H1 (cell line): ENCODE data around the gene GGA3. TPM values are rescaled to one million over a fixed set of nuclear protein-coding genes. Genes with fewer than 3 reads are reported as not detected.

Experiments
- CTCF ChIA-PET: fragments of 300-600 bp; sonication (Branson Sonifier 250); formaldehyde crosslinking; loops from one replicate; lab custom pipeline; 2021; ENCODE audit not compliant: partially characterized antibody; lab: Charles Lee
- POLR2A ChIA-PET: fragments of 300-600 bp; sonication (Branson Sonifier 250); formaldehyde crosslinking; loops from one replicate; lab custom pipeline; 2021; ENCODE audit warnings: inconsistent platforms; ENCODE audit not compliant: partially characterized antibody; lab: Charles Lee
- DNase-seq, 2 experiments: peaks; one replicate each; pipeline versions ENCODE4 v3.0.0 to v3.0.0-alpha.2; 2010 to 2022; ENCODE audit warnings: low spot score in 2 of 2, low read depth in 1 of 2, mixed read lengths in 1 of 2
- FAIRE-seq: peaks from 2 replicates; lab custom pipeline; 2011; peaks lifted over from hg19 to GRCh38; lab: Jason Lieb, UNC
- H2AFZ ChIP-seq: 2 replicates; pipeline ENCODE4 v1.8.1; 2012; ENCODE audit warnings: low read length, inconsistent platforms
- H2AK5ac ChIP-seq: 2 replicates; pipeline ENCODE4 v1.6.1; 2013; ENCODE audit warnings: low read depth, low read length
- H2BK120ac ChIP-seq: replicated peaks from 2 replicates; pipeline ENCODE3; 2013; ENCODE audit warnings: low read depth, low read length, inconsistent platforms
- H2BK12ac ChIP-seq: 2 replicates; pipeline ENCODE4 v1.6.1; 2013; ENCODE audit warnings: low read depth, low read length
- H2BK15ac ChIP-seq: 2 replicates; pipeline ENCODE4 v1.6.1; 2013; ENCODE audit warnings: low read length
- H2BK20ac ChIP-seq: 2 replicates; pipeline ENCODE4 v1.6.1; 2013; ENCODE audit warnings: low read length
- H2BK5ac ChIP-seq: 2 replicates; pipeline ENCODE4 v1.6.1; 2013; ENCODE audit warnings: low read depth, low read length
- H3K14ac ChIP-seq: 2 replicates; pipeline ENCODE4 v1.6.1; 2013; ENCODE audit warnings: inconsistent platforms; ENCODE audit not compliant: insufficient read length
- H3K18ac ChIP-seq: 2 replicates; pipeline ENCODE4 v1.6.1; 2013; ENCODE audit warnings: low read length; ENCODE audit errors: extremely low read depth
- H3K23ac ChIP-seq: 2 replicates; pipeline ENCODE4 v1.6.1; 2013; ENCODE audit warnings: inconsistent platforms; ENCODE audit not compliant: insufficient read length
- H3K23me2 ChIP-seq: 2 replicates; pipeline ENCODE4 v1.6.1; 2013; ENCODE audit warnings: low read depth, low read length
- H3K27ac ChIP-seq: 2 replicates; pipeline ENCODE4 v1.6.1; 2011; ENCODE audit warnings: low read depth, low read length, inconsistent platforms
- H3K27me3 ChIP-seq, 4 experiments: replicated peaks in 1 of 4; 1 replicate in 1 of 4; 2 replicates in 3 of 4; pipeline versions ENCODE4 v1.6.1 to v1.8.1; 2011 to 2013; ENCODE audit warnings: low read length in 3 of 4, mild to moderate bottlenecking in 3 of 4, inconsistent platforms in 2 of 4, mixed read lengths in 2 of 4, moderate library complexity in 1 of 4; ENCODE audit not compliant: control insufficient read depth in 3 of 4, insufficient read depth in 3 of 4; ENCODE audit errors: extremely low read depth in 1 of 4
- H3K36me3 ChIP-seq, 4 experiments: 2 replicates each; pipeline versions ENCODE4 v1.6.1 to v1.8.1; 2011 to 2013; ENCODE audit warnings: mild to moderate bottlenecking in 4 of 4, low read length in 3 of 4, moderate library complexity in 2 of 4, control low read depth in 1 of 4, inconsistent platforms in 1 of 4; ENCODE audit not compliant: insufficient read depth in 4 of 4, control insufficient read depth in 2 of 4
- H3K4ac ChIP-seq: replicated peaks from 2 replicates; pipeline ENCODE3; 2013; ENCODE audit warnings: low read length, low read depth, mixed read lengths, inconsistent platforms; ENCODE audit not compliant: insufficient read length
- H3K4me1 ChIP-seq, 4 experiments: replicated peaks in 1 of 4; 1 replicate in 1 of 4; 2 replicates in 3 of 4; pipeline versions ENCODE4 v1.6.1 to v1.8.1; 2011 to 2013; ENCODE audit warnings: low read length in 3 of 4, inconsistent platforms in 2 of 4, mixed read lengths in 1 of 4; ENCODE audit not compliant: insufficient read depth in 4 of 4, control insufficient read depth in 3 of 4
- H3K4me2 ChIP-seq, 2 experiments: 2 replicates each; pipeline versions ENCODE4 v1.6.1 to v1.8.1; 2011 to 2013; ENCODE audit warnings: low read depth in 2 of 2, low read length in 2 of 2, control low read depth in 1 of 2, inconsistent platforms in 1 of 2, mild to moderate bottlenecking in 1 of 2; ENCODE audit not compliant: insufficient read depth in 1 of 2
- H3K4me3 ChIP-seq, 4 experiments: fragments of 200-600, 300-600 bp in 1 of 4; sonication (generic), shearing (Covaris generic), sonication (Bioruptor Twin) in 1 of 4; 2 replicates each; pipeline versions ENCODE4 v1.5.1 to v1.8.1; 2011 to 2016; ENCODE audit warnings: low read length in 4 of 4, low read depth in 3 of 4, control low read depth in 2 of 4, inconsistent platforms in 2 of 4, mild to moderate bottlenecking in 2 of 4, mixed read lengths in 1 of 4, moderate library complexity in 1 of 4; ENCODE audit not compliant: insufficient read depth in 2 of 4; ENCODE audit errors: extremely low read depth in 1 of 4
- H3K56ac ChIP-seq: replicated peaks from 2 replicates; pipeline ENCODE3; 2013; ENCODE audit warnings: low read depth, mild to moderate bottlenecking, mixed read lengths, low read length, inconsistent platforms; ENCODE audit not compliant: insufficient read length
- H3K79me1 ChIP-seq: 2 replicates; pipeline ENCODE4 v1.6.1; 2013; ENCODE audit warnings: low read depth, low read length, control low read depth
- H3K79me2 ChIP-seq, 2 experiments: 2 replicates each; pipeline versions ENCODE4 v1.6.1 to v1.8.1; 2012 to 2013; ENCODE audit warnings: low read length in 2 of 2, mild to moderate bottlenecking in 2 of 2, inconsistent platforms in 1 of 2; ENCODE audit not compliant: insufficient read depth in 2 of 2, control insufficient read depth in 1 of 2
- H3K9ac ChIP-seq, 4 experiments: replicated peaks in 1 of 4; 1 replicate in 1 of 4; 2 replicates in 3 of 4; pipeline versions ENCODE4 v1.6.1 to v1.8.1; 2011 to 2013; ENCODE audit warnings: low read depth in 3 of 4, low read length in 3 of 4, control low read depth in 2 of 4, mild to moderate bottlenecking in 2 of 4, moderate library complexity in 2 of 4, inconsistent platforms in 1 of 4; ENCODE audit errors: extremely low read depth in 1 of 4
- H3K9me3 ChIP-seq, 2 experiments: 2 replicates each; pipeline versions ENCODE4 v1.6.1 to v1.8.1; 2012 to 2013; ENCODE audit warnings: mild to moderate bottlenecking in 2 of 2, moderate library complexity in 2 of 2, control low read depth in 1 of 2, inconsistent platforms in 1 of 2, low read depth in 1 of 2, low read length in 1 of 2, mixed read lengths in 1 of 2; ENCODE audit not compliant: insufficient read depth in 2 of 2
- H4K20me1 ChIP-seq, 2 experiments: replicated peaks in 1 of 2; 2 replicates each; pipeline versions ENCODE3 to v1.8.1; 2011 to 2013; ENCODE audit warnings: inconsistent platforms in 2 of 2, low read length in 2 of 2, mild to moderate bottlenecking in 1 of 2; ENCODE audit not compliant: insufficient read depth in 2 of 2, control insufficient read depth in 1 of 2
- H4K5ac ChIP-seq: 2 replicates; pipeline ENCODE4 v1.6.1; 2013; ENCODE audit warnings: low read length, low read depth, mixed read lengths, inconsistent platforms; ENCODE audit not compliant: insufficient read length
- H4K8ac ChIP-seq: 2 replicates; pipeline ENCODE4 v1.8.0; 2013; ENCODE audit warnings: mild to moderate bottlenecking, moderate library complexity, low read length, inconsistent platforms; ENCODE audit not compliant: insufficient read depth; ENCODE audit errors: extremely low read depth
- H4K91ac ChIP-seq: replicated peaks from 2 replicates; pipeline ENCODE3; 2013; ENCODE audit warnings: low read length, mixed read lengths, inconsistent platforms; ENCODE audit not compliant: insufficient read length
- ASH2L ChIP-seq: fragments of 200-600, 300-600 bp; sonication (generic); IDR thresholded peaks from one replicate; pipeline ENCODE4 v1.7.1; 2017; ENCODE audit warnings: low read length
- CBX8 ChIP-seq: fragments of 300-800, 300-1000 bp; sonication (generic); IDR thresholded peaks from 2 replicates; pipeline ENCODE4 v1.7.1; 2016; ENCODE audit warnings: low read depth, low read length, borderline replicate concordance
- CEBPB ChIP-seq: IDR thresholded peaks from 2 replicates; pipeline ENCODE4 v1.6.1; 2012; ENCODE audit warnings: low read depth, low read length
- CHD1 ChIP-seq: IDR thresholded peaks from 2 replicates; pipeline ENCODE4 v1.6.1; 2012; ENCODE audit warnings: low read depth, low read length, improper control_type of control experiment
- CREB1 ChIP-seq: IDR thresholded peaks from 2 replicates; pipeline ENCODE4 v1.6.1; 2012; ENCODE audit warnings: inconsistent platforms
- FOSL1 ChIP-seq: IDR thresholded peaks from 2 replicates; pipeline ENCODE4 v1.6.1; 2011; ENCODE audit warnings: mild to moderate bottlenecking, low read depth, low read length, moderate library complexity; ENCODE audit not compliant: insufficient read depth
- HDAC6 ChIP-seq: IDR thresholded peaks from one replicate; pipeline ENCODE4 v1.7.1; 2012; ENCODE audit warnings: low read depth, mild to moderate bottlenecking, inconsistent platforms, low read length, moderate library complexity
- NANOG ChIP-seq: IDR thresholded peaks from 2 replicates; pipeline ENCODE4 v1.6.1; 2011; ENCODE audit warnings: low read length, low read depth, mild to moderate bottlenecking, inconsistent platforms; ENCODE audit not compliant: insufficient read depth, poor library complexity, severe bottlenecking
- SUZ12 ChIP-seq: fragments of 200-600 bp; sonication (generic); IDR thresholded peaks from 2 replicates; pipeline ENCODE4 v1.6.1; 2012; ENCODE audit warnings: mild to moderate bottlenecking, inconsistent platforms, low read length, moderate library complexity, mixed read lengths
- WGBS, 2 experiments: shearing (Covaris generic) in 1 of 2; methylation state at CpG; one replicate each; pipeline versions ENCODE4 v1.1.6 to v1.1.7; 2013 to 2015; ENCODE audit warnings: low lambda C conversion rate in 2 of 2, mixed read lengths in 2 of 2, inconsistent platforms in 1 of 2, low coverage in 1 of 2, missing lambda C conversion rate in 1 of 2; ENCODE audit not compliant: insufficient replicate concordance in 2 of 2, insufficient coverage in 1 of 2, insufficient read length in 1 of 2; ENCODE audit errors: extremely low coverage in 1 of 2, missing lambda C conversion rate in 1 of 2; 5-methylcytosine and 5-hydroxymethylcytosine counted together
- polyA plus RNA-seq, 7 experiments: library from polyadenylated mRNA; depleted of rRNA in 3 of 7; stranded (reverse) in 5 of 7; unstranded in 2 of 7; fragments of >200 nt in 5 of 7; fragments of 200-250 nt in 2 of 7; gene quantifications; 1 replicate in 5 of 7; 2 replicates in 1 of 7; 4 replicates in 1 of 7; pipeline versions ENCODE4 v1.2.1 to v1.2.3, GENCODE V29; 2011 to 2013; ENCODE audit warnings: missing spikeins in 2 of 7, mixed read lengths in 2 of 7
- total RNA-seq: library from RNA; stranded (reverse); fragmentation: NEBNext Ultra II Directional; extraction: Animal tissue kit (Norgen Biotek cat#: 25700); gene quantifications from 2 replicates; pipeline ENCODE4 v1.2.1, GENCODE V29; 2021

The GGA3 gene
- total and polyA plus RNA-seq, 2 of the 8 experiments (the other 6 are each of a cell fraction or from before 2014, with no cell fraction given): 40.6 to 60.0 TPM

DNA sequence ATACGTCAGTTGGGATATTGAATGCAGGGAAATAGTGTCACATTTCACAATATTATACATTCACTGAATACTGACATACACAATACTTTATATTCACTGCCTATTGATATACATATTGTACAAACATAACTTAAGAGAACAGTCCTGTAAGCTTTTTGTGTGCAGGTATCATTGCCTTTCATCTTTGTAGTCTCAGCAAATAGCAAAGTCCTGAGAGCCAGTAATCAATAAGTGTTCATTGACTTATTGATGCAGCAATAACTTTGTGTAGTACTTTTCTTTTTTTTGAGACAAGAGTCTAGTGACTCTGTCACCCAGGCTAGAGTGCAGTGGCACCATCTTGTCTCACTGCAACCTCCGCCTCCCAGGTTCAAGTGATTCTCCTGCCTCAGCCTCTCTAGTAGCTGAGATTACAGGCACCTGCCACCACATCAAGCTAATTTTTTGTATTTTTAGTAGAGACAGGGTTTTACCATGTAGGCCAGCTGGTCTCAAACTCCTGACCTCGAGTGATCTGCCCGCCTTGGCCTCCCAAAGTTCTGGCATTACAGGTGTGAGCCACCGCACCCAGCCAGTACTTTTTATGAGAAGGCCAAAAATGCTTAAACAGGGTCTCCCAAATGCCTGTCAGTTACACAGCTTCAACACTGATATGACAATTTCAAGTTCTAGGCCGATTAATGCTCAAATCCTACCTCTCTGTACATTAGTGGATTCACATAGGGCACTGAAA is 61.4 kb downstream of the GGA3 start:
- no peaks in the 10 kb centered on the region for H3K79me2 ChIP-seq
- no peaks in the 10 kb centered on the region for H3K36me3 ChIP-seq
- no peak overlapping the region for H3K4me2 ChIP-seq
- H2AFZ ChIP-seq: no peak overlapping the region
- no peak overlapping the region for H2BK12ac ChIP-seq
- H3K27ac ChIP-seq: no peak overlapping the region
- H3K9me3 ChIP-seq: no peaks in the 10 kb centered on the region
- no peak for FAIRE-seq
- no peak overlapping the region for H3K18ac ChIP-seq
- no peaks in the 10 kb centered on the region for H4K20me1 ChIP-seq
- H3K4me1 ChIP-seq: peaks cover 0 to 2% (median 0%) of the 10 kb centered on the region in 4 experiments; a peak in 2 of 7 replicates
- no peak for DNase-seq
- ChIA-PET POLR2A (interaction anchor here (0.6 to 2.0 kb wide), 9 partner anchors 17 to 89 kb away, joined by 3 to 7 read pairs (median 3); partner anchors contain the start of gene GGA3), CTCF (interaction anchor here (0.7 to 5.5 kb wide), 21 partner anchors 11 to 213 kb away, joined by 3 to 75 read pairs (median 4); partner anchors contain the start of genes MIF4GD, NT5C and SUMO2)
- no peaks in the 10 kb centered on the region; the same call in 1 of the 2 replicates for H3K23me2 ChIP-seq
- no peak overlapping the region for H2BK5ac ChIP-seq
- H3K4ac ChIP-seq: no peak overlapping the region
- no peak overlapping the region for H3K56ac ChIP-seq
- 90% methylated on average over 6 of the region's 6 CpGs; no CpG with 5 or more reads in 1 of the 2 experiments for WGBS, 2 experiments
- no peak overlapping the region for H4K5ac ChIP-seq
- no peak overlapping the region for H4K91ac ChIP-seq
- no peaks in the 10 kb centered on the region for H3K27me3 ChIP-seq
- no peak overlapping the region for H2BK15ac ChIP-seq
- H3K23ac ChIP-seq: no peak overlapping the region
- no peak overlapping the region for H2AK5ac ChIP-seq
- no peak overlapping the region for H3K4me3 ChIP-seq
- TF ChIP-seq CHD1 (no peak), ASH2L (no peak), CBX8 (no peak), CREB1 (no peak), FOSL1 (no peak), HDAC6 (no peak), NANOG (no peak), SUZ12 (no peak), CEBPB (no peak)
- H3K9ac ChIP-seq: no peak overlapping the region
- no peak overlapping the region for H3K14ac ChIP-seq
- no peak overlapping the region for H2BK120ac ChIP-seq
- H3K79me1 ChIP-seq: no peaks in the 10 kb centered on the region
- no peak overlapping the region for H4K8ac ChIP-seq
- H2BK20ac ChIP-seq: no peak overlapping the region
